HG03135 (cell line): ENCODE results near the gene TDRD12.
"Not testable (repeated sequence)": the region's sequence is repeated elsewhere in the genome, so short reads cannot be mapped to it uniquely, and the experiment has no call there.

Source experiments
- ATAC-seq: cut with Tn5 transposase; IDR thresholded peaks from one replicate; pipeline ENCODE4 v1.9.1; 2021; ENCODE audit warnings: mild to moderate bottlenecking, moderate library complexity; ENCODE audit not compliant: unreplicated experiment

The TDRD12 gene

DNA sequence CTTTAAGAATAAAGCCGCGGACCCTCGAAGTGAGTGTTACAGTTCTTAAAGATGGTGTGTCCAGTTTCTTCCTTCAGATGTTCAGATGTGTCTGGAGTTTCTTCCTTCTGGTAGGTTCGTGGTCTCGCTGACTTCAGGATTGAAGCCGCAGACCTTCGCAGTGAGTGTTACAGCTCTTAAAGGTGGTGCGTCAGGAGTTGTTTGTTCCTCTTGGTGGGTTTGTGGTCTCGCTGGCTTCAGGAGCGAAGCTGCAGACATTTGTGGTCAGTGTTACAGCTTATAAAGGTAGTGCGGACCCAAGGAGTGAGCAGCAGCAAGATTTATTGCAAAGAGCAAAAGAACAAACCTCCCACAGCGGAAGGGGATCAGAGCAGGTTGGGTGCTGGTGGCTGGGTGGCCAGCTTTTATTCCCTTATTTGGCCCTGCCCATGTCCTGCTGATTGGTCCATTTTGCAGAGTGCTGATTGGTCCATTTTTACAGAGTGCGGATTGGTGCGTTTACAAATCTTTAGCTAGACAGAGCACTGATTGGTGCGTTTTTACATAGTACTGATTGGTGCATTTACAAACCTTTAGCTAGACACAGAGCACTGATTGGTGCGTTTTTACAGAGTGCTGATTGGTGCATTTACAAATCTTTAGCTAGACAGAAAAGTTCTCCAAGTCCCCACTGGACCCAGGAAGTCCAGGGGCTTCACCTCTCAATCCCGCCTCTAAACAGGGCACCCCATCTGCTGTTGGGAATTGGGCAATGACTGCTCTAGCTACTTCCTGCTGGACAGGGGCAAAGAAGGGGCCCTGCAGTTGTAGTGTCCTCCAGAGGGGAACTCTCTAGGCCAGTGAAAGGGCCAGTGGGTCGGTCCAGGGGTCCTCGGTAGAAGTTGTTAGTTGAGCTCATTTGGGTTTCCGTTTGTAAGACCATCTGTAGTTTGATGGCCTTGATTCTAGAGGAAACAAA is 26.1 kb upstream of the TDRD12 start:
- not testable (repeated sequence) for ATAC-seq

DNA sequence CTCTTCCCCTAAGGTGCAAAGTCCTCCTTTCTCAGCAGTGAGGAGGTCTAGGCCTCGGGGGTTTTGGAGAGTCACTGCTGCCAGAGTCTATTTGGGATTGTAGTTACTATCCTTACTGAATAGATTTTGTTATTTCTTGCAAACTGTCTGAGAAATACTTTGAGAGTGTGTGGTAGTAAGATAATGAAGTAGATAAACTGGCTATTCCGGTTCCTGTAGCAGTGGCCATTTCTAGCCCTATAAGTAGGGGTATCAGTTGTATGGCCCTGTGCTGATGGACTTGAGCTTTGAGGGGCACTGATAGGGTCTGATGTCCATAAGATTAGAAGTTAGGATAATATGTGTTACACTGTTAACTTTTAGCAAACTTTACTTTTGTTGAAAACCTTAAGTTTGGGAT is 25.3 kb upstream of the TDRD12 start:
- ATAC-seq = not testable (repeated sequence)

DNA sequence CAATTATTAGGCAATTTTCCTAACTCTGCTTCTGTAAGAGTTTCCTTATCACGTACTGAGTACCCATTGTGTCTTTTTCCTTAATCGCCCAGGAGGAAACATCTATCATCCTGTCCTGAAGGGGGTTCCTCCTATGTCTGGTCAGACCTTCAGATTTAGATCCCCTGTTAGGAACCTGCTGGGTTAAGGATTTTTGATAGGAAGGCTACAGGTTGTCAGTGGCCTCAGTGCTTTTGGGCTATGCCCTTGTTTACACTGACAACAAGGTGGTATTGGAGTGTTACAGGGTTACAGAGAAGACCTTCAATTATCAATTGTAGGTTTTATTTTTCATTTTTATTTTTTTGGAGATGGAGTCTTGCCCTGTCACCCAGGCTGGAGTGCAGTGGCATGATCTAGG is 24.7 kb upstream of the TDRD12 start:
- not testable (repeated sequence) for ATAC-seq

DNA sequence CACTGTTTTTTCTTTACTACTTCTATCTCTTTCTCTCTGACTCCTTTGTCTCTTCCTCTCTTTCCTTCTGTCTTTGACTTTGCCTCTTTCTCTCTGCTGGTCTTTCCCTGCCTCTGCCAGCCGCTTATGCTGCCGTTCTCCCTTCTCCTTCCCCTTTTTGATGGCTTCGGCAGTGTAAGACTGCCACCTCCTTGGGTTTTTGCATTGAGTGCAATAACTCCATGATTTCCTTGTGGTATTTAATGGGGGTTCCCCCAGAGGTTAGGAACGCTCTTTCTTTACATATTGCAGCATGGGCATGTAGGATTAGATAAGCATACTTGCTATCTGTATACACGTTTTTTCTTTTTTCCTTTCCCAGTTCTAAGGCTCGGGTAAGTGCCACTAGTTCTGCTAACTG is 24.1 kb upstream of the TDRD12 start:
- not testable (repeated sequence) for ATAC-seq

DNA sequence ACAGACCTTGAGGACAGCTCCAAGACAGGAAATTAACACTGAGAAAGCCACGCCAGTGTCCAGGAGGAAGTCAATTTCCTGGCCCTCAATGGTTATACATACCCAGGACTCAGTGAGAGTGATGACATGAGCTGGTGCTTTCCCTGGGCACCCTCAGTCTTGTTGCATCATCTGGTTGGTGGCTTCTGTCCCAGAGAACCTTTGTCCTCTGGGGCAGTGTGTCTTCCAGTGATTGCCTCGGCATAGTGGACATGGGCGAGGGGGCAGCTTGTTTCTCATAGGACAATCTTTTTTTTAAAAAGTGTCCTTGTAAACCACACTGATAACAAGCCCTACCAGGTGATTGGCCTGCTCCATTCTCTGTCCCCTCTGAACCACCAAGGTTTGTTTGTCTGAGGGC is 22.8 kb upstream of the TDRD12 start:
- not testable (repeated sequence) for ATAC-seq

DNA sequence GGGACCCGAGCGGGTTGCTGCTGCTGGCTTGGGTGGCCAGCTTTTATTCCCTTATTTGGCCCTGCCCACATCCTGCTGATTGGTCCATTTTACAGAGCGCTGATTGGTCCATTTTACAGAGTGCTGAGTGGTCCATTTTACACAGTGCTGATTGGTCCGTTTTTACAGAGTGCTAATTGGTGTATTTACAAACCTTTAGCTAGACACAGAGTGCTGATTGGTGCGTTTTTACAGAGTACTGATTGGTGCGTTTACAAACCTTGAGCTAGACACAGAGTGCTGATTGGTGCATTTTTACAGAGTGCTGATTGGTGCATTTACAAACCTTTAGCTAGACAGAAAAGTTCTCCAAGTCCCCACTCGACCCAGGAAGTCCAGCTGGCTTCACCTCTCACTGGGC is 19.4 kb upstream of the TDRD12 start:
- not testable (repeated sequence) for ATAC-seq

DNA sequence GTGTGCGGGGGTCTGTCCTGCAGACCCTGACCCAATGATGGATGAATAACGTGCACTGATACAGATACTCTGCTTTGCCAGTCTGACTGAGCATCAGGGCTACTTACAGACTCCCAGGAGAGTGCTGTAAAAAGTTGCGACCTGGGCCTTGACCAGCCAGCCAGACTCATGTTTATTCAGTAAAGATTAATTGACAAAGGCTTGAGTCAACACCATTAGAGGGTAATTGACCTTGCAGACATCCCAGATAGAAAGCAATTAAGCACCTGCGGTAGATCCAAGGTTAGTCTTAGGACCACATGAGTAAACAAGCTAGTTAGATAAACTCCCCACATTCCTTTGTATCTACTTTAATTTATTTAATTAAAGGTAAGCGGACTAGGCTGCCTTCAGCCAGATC is 17.6 kb upstream of the TDRD12 start:
- ATAC-seq = no peak

DNA sequence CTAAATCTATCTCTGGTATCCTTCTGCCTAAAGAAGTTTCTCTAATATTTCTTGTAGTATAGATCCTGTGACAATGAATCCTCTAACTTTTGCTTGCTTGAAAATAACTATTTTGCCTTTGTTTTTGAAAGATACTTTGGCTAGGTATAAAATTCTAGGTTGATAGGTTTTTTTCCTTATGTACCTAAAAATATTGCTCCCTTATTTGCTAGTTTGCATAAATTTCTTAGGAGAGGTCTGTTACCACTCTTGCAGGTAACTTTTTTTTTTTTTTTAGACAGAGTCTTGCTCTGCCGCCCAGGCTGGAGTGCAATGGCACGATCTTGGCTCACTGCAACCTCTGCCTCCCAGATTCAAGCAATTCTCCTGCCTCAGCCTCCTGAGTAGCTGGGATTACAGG is 15.6 kb upstream of the TDRD12 start:
- ATAC-seq = not testable (repeated sequence)

DNA sequence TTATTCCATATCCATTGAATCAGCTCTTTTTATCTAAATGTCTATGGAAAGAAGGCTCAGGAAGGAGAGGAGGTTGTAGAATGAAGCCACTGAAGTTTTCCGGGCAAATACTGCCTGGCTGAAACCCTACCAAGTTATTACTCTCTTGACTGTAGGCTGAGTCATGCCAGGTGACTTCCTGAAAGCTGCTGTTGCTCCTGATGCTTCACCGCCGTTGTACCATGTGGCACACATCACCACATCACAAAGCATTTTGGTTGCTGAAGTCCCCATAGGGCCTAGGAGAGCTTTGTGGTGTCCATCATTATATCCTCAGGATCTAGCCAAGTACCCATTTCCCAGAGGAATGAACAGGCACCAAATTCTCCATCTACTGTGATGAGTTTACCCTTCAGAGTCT is 11.1 kb upstream of the TDRD12 start:
- ATAC-seq = no peak

DNA sequence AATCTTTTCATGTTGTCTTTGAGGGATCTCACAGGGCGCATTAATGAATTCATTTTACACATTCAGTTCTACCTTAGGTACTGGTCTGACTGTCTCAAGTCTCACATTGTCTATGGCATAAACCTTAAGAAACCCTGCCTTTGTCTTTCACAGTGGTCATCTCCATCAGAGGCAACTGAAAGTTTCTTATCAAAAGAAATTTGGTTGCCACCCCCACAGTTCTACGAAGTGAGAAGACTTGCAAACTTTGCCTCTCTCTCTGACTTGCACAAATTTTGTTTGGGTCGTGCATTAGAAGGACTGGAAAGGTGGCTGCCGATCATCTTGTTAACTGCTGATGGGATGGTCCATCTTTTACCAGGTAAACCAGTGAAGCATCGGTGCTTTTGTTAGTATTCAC is 10.5 kb upstream of the TDRD12 start:
- ATAC-seq = no peak

DNA sequence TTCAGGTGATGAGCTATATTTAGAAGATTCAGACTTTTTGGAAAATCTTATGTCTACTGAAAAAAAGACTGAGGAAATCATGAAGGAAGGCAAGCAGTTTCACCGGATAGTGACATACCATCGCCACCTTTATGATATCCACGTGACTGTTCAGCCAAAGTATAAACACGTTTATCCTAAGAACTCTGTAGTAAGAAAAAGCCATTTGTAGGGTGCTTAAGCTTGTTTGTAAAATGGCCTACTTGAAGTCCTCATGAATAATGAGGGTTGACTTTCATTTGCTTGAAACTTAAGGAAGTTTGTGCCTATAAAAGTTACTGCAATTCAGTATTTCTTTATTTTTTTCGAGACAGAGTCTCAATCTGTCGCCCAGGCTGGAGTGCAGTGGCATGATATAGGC is 7.8 kb upstream of the TDRD12 start:
- ATAC-seq = no peak

DNA sequence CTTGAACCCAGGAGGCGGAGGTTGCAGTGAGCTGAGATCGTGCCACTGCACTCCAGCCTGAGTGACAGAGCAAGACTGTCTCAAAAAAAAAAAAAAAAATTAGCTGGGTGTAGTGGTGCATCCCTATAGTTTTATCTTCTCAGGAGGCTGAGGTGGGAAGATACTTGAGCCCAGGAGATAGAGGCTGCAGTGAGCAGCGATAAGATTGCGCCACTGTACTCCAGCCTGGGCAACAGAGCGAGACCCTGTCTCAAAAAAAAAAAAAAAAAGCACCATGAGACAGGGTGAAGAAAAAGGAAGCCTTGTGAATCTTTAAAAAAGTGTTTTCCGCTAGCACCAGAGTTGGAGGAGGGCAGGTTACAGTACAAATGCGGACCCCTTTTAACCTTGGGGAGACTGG is 3.4 kb upstream of the TDRD12 start:
- not testable (repeated sequence) for ATAC-seq

DNA sequence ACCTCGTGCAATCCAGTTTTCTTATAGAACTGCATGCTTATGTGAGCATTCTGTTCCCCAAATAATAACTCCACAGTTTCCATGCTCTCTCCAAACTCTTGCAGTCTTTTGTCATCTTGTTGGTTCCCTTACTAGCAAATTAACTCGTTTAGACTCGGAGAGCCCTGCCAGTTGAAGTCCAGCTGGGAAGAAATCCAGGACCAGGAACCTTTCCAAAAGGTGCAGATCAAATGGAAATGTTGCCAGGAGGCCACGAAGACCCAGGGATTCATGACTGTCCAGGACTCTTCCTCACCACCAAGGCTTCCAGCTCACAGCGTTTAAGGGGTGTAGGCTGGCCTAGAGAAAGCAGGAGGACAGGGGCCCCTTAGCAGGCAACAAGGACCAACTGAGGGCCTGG is 2.1 kb upstream of the TDRD12 start:
- no peak for ATAC-seq

DNA sequence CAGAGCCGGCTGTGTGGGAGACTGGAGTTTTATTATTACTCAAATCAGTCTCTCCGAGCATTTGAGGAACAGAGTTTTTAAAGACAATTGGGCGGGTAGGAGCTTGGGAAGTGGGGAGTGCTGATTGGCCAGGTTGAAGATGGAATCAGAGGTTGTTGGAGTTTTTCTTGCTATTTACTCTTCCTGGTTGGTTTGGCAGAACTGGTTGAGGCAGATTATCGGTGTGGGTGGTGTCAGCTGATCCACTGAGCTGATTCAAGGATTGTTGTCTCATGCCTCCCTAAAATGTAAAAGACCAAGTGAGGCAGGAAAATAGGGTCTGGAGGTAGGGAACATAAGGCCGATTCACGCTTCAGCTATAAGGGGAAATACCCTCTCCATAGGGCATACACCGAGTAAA is 1.3 kb upstream of the TDRD12 start:
- ATAC-seq = no peak

DNA sequence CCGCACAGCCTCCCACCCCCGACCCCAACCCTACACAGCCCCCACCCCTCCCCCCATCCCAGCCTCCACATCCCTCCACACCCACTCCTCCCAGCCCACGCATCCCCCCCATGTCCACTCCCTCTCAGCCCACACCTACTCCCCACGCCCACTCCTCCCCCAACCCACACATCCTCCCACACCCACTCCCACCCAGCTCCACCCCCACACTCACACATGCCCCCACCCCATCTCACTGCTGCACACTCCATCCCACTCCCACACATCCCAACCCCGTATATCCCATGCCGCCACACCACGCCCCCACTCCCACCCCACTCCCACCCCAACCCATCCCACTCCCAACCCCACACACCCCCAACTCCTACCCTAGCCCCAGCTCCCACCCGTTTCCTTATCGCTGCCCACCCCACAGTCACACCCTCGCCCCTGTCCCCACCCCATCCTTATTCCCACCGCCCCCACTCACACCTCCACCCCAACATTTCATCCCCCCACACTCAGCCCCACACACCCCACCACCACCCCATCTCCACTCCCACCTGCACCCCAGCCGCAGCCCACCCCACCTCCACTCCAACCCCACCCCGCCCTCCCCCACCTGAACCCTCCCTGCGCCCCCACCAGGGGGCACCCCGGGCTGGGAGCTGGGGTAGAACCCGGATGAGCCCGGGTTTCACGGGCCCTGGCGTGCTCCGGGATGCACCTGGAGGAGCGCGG is 809 bp downstream of the TDRD12 start:
- no peak for ATAC-seq

DNA sequence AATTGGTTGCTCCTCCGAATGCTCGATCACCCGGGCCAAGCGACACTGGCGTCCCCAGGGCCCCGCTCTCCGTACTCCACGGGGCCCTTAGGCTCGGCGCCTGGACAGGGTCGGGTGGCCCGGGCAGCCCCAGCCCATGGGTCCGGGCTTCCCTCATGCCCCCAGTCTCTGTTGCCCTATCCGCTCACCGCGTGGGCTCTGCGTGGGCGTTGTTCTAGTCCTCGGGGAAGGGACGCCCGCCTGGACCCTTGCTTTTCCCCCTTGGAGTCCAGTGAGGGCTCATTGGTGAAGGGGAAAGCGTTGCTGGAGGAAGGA is 1.3 kb downstream of the TDRD12 start:
- no peak for ATAC-seq

DNA sequence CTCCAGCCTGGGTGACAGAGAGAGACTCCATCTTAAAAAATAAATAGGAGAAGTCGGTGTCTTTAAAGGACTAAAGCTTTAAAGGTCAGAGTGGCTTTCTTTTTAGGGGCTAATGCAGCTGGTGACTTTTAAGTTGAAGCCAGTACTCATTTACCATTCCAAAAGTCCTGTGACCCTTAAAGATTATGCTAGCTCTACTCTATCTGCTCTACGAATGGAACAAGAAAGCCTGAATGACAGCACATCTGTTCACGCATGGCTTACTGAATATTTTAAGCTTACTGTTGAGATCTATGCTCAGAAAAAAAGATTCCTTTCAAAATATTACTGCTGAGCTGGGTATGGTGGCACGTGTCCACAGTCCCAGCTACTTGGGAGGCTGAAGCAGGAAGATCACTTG is 16.4 kb downstream of the TDRD12 start:
- no peak for ATAC-seq

DNA sequence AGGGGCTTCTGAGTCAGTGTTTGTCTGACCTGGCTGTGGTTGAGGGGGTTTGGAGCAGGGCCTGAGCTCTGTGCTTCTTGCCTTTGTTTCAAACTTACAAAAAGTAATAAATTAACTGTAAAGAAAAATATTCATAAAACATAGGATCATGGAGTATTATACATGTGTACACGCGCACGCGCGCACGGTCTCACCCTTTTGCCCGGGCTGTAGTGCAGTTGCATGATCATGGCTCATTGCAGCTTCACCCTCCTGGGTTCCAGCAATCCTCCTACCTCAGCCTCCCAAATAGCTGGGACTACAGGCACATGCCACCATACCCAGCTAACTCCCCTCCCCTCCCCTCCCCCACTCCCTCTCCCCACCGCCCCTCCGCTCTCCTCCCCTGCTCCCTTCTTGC is 23.5 kb downstream of the TDRD12 start:
- no peak for ATAC-seq

DNA sequence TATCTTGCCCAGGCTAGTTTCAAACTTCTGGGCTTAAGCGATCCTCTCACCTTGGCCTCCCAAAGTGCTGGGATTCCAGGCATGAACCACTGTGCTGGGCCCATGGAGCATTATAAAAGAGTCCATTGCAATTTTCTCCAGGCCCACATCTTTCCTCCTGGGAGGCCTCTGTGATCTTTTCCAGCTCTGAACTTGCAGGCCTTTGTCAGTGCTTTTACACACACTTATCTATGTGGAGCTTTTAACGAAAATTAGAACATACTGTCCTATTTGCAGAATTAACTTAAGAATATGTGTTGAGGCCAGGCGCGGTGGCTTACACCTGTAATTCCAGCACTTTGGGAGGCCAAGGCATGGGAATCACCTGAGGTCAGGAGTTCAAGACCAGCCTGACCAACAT is 23.9 kb downstream of the TDRD12 start:
- no peak for ATAC-seq

DNA sequence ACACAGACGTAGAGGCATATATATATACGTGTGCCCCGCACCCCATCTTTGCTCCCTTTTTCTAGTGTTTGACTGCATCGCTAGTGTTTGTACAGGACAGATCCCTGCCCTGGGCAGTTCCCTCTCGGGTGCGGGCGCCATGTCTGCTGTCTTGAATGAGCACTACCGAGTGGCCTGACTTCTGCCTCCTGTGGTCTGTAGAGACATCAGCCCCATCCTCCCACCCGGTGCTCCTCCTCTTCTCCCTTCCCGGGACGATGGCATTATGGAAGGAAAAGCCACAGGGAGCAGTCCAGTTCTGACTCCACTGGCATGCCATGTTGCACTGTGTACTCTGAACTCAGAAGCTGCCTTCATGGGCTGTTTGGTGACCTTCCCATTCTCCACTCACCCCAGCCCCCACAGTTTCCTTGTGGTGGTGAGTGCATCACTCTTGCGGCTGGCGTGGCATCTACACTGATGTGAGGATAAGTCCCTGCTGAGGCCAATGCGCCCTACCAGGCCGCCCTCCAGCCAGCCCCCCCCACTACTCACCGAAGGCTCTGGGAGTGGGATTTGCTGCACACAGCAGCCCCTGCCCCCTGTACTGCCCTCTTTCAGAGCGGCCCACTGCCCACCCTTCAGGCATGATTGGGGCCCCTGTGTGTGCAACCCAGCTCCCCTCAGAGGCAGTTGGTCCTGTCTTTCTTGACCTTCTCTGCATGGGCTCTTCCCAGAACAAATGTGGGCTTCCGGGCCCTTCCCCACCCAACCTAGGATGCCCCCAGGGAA is 25.2 kb downstream of the TDRD12 start:
- no peak for ATAC-seq

DNA sequence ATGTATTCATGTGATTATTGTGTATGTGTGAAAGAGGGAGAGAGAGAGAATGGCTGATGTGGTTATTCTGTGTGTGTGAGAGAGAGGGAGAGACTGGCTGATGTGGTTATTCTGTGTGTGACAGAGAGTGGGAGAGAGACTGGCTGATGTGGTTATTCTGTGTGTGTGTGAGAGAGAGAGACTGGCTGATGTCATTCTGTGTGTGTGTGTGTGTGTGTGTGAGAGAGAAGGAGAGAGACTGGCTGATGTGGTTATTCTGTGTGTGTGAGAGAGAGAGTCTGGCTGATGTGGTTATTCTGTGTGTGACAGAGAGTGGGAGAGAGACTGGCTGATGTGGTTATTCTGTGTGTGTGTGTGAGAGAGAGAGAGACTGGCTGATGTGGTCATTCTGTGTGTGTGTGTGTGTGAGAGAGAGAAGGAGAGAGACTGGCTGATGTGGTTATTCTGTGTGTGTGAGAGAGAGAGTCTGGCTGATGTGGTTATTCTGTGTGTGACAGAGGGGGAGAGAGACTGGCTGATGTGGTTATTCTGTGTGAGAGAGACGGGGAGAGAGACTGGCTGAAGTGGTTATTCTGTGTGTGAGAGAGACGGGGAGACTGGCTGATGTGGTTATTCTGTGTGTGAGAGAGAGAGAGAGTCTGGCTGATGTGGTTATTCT is 26.2 kb downstream of the TDRD12 start:
- ATAC-seq = not testable (repeated sequence)
